Activated CD8-positive, alpha-beta memory T cell treated with anti-CD3 and anti-CD28 coated beads, Interleukin-2, amount 50 U/mL, for 4 hours (primary cell): ENCODE measurements around the gene CNST.
"Not testable (repeated sequence)": the region's sequence is repeated elsewhere in the genome, so short reads cannot be mapped to it uniquely, and the experiment has no call there.

Experiments used
- DNase-seq: peaks from one replicate; pipeline ENCODE4 v3.0.0-alpha.2; 2020

CNST gene

DNA sequence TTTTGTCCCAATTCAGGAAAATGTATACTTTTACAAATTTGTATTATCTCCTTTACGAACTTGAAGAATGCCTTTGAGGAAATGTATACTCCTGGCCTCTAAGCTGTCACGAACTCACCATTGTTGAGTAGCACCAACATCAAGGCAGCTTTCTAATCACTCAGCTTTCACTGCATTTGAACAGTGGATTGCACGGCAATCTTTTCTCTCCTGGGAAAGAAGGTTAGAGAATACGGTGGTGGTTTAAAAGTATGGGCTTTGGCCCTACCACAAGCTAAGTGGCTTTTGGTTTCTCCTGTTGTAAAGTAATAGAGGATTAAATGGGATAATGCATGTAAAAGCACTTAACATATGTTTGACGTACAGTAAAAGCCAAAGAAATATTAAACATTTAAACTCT, 57.8 kb downstream of the CNST start:
- no peak for DNase-seq

DNA sequence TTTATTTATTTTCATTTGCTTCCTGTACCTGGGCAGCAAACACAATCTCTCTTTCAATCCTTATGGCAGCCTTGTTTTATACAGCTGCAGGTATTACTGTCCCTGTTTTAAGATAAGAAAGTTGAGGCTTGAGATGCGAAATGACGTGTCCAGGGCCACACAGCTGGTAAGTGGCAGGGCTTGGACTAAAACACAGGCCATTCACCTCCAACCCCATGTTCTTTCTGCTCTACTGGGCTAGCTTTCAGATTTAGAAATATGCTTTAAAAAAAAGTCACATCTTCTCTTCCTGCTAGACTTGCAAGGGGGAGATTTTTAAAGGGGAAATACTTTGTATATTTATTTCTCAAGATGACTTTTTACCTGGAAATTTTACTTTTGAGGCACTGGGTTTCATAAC, 62.8 kb downstream of the CNST start:
- no peak for DNase-seq

DNA sequence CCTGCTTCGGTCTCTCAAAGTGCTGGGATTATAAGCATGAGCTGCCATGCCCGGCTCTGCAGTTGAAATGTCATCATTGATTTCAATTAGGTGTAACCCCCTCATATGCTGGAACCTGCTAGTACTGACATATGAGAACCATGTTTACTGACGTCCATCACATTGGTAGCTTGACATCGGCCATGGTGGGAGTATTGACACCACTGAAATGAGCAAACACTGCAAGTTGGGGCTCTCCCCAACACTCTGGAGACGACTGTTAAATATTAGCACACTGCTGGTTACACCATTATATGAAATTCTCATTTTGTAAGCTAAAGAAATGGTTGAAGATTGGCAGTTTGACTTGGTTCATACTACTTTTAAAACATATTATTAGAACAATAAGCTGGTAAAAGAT, 63.7 kb downstream of the CNST start:
- no peak for DNase-seq

DNA sequence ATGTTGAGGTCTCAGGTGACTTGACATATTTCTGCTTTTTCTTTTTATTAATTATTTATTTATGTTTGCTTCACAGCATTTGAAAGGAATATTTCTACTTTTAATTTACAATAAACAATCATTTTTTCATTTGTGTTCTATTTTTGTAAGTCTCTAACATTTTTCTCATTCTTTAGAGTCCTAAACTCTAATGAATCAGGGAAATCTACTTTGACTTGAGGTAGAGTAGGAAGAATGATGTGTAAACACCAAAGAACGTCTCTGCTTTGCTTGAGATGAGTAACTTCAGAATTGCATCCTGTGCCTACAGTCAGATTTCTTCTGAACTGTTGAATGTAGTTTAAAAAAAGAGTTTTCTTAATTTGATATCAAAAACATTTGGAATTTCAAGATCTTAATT, 65.2 kb downstream of the CNST start:
- no peak for DNase-seq

DNA sequence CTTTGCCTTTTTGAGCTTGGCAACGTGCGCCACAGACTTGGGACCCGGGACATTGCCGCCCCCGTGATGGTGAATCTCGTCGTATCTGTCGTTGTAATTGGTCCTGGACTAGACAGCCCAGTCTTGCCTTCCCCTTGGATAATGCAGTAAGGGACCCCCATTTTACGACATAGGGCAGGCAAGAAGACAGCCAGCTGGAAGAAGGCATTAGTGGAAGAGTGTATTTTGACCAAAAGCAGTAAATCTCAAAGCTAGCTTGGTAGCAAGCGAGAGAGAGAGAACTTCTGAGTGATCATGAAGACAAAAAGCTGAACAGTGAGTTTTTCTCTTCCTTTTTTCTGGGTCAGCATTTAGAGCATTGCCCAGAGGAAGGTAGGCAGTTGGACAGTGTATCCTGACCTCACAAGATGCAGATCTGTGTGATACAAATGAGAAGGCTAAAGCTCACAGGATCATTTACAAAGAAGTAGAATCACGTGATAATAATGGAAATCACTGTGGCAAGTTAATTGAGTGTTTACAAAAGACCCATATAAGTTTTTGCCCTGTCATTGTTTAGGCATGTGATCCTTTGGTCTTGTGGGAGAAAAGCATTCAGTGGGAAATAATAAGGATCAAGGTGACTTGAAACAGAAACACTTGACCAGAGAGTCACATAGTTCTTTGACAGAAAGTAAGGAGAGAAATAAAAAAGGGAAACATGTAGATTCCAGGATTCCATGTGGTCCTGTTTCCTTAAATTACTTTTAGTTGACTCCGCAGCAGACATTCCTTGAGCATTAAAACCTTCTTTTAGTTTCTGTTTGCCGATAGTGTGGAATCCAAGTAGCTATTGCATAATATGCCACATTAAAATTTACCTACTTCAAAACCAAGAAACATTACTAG, 66.3 kb downstream of the CNST start:
- no peak for DNase-seq

DNA sequence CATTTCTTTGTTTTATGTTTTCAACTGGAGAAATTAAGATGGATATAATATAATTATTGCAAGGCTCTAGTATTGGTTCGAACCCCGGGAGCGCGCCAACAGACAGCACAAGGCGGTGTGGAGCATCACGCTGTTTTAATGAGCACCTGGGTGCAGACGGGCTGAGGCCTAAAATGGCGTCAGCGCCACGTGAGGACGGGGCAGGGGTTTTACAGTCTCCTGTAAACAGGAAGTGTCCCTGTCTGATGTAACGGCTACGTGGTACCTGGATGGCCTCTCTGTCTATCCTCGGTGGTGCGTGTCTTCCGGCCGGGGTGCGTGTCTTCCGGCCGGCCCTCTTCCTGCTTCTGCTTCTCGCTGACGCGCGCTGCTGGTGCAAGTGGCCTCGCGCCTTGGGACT, 68.4 kb downstream of the CNST start:
- not testable (repeated sequence) for DNase-seq

DNA sequence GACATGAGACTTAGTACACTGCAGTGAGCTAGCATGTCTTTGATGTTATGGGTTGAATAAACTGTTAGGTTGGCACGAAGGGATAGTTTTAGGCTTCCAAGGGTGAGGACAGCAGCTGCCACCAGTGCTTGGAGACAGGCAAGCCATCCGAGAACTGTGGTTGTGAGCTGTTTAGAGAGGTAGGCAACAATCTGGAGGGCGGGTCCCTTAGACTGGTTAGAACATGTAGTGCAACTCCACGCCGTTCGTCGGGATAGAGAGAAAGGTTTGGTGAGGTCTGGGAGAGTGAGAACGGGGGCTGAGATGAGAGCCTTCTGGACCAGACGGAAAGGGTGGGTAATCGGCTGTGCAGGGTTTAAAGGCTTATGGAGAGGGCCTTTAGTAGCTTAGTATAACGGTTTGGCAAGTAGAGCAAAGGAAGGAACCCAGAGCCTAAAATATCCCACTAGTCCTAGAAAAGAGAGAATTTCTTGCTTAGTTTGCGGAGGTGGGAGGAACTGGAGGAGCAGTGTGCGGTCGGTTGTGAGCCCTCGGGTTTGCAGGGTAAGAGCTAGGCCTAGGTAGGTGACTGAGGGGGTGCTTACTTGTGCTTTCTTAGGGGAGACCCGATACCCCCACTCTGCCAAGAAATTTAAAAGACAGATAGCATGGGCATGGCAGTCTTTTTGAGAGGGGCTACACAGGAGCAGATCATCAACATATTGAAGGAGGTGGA, 72.8 kb downstream of the CNST start:
- DNase-seq = no peak

DNA sequence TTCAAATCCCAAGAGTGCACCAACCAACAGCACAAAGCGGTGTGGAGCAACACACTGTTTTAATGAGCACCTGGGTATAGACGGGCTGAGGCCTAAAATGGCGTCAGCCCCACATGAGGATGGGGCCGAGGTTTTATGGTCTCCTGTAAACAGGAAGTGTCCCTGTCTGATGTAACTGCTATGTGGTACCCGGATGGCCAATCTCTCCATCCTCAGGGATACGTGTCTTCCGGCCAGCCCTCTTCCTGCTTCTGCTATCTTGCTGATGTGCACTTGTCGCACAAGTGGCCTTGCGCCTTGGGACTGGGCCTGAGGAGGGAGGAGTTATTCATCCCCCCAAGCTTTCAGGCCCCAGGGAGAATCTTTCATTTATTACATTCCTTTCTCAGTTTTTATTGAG, 73.5 kb downstream of the CNST start:
- no peak for DNase-seq

DNA sequence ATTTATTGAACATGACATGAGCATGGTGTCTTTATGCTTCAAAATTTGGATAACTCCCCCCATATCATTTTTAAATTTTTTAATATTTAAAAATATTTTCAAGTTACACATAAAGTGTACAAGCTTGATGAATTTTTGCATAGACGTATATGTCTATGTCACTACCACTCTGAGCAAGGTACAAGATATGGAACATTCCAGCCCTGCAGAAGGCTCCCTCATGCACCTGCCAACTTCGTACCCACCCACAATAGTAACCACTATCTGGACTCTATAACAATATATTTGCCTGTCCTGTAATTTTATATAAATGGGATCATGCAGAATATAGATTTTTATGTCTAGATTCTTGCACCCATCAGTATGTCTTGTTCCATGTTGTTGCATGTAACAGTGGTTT, 74.5 kb downstream of the CNST start:
- DNase-seq = no peak

DNA sequence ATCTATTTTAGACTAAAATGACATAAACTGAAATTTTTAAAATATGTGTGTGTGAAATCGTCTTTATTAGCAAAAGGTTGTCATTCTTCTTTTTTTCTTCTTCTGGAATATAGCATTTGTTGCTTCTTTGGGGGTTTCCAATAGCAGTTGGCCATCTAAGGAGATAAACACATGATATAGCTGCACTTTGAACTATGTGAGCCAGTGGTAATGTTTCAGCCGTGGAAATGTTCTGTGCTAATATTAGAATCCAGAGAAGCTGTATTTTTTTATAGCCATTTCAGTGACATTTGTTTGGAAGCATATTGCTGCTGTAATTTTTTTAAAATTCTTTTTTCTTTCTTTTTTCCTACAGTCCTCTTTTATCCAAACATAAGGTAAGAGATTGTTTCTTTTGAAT, 75.1 kb downstream of the CNST start:
- no peak for DNase-seq

DNA sequence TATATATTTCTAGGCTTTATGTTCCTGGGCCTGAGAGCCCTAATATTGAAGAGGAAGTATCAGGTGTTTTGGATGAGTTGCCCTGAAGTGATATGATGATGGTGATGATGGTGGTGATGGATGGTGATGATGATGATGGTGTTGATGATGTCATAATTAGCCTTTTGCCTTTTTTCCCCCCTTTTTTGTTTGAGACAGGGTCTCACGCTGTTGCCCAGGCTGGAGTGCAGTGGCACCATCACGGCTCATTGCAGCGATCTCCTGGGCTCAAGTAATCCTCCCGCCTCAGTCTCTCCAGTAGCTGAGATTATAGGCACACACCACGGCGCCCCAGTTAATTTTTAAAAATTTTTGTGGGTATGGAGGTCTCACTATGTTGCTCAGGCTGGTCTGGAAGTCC, 76.5 kb downstream of the CNST start:
- DNase-seq = no peak

DNA sequence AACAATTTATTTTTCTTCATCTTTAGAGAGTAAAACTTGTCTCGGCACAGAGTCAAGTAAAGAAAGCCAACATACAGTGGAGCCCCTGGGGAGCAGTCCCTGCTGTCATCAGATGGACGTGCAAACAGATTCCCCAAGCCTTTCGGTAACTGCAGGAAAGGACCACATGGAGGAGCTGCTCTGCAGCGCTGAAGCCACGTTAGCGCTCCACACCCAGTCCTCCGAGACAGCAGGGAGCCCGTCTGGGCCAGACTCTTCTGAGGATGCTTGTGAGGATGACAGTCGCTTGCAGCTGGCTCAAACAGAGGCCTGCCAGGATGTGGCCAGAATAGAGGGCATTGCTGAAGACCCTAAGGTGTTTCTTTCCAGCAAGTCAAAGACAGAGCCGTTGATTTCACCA, 80.9 kb downstream of the CNST start:
- no peak for DNase-seq

DNA sequence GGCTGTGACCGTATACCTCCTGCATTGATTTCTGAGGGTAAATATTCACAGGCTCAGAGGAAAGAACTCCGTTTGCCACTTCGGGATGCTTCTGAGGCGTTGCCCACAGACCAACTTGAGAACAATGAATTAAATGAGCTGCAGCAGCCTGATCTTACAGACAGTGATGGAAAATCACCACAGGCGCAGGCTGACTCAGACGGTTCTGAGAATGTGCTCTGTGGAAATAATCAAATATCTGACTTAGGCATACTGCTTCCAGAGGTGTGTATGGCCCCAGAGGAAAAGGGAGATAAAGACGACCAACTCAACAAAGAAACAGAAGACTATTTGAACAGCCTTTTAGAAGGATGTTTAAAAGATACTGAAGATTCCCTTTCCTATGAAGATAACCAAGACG, 81.3 kb downstream of the CNST start:
- DNase-seq = no peak

DNA sequence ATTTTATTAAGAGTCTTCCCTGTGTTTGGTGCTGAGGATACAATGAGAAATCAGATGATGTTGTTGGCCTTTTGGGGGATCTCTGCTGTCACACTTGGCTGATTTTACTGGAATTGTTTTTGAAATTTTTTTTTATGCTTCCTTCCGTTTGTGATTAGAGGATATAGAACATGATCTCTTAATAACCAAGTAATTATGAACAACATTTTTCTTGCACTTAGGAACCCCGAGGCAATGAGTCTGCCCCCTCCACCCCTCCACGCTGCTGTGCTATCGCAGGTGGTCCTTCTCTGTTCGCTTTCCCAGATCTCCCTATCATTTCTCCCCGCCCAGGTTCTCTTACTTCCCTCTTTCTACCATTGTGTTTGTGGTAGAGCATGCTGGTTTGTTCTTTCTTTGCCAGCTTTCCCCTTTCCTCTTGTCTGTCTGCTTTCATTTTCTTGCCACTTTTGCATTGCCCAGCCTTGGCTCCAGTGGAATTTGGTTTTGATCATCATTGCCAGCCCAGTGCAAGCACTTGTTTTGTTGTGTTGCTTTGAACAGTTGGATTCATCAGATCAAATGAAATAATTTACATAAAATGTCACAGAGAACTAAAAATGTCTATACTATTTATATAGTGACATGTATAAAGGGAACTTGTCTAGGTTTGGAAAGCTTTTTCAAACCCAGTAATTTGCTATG, 84.9 kb downstream of the CNST start:
- DNase-seq = no peak

DNA sequence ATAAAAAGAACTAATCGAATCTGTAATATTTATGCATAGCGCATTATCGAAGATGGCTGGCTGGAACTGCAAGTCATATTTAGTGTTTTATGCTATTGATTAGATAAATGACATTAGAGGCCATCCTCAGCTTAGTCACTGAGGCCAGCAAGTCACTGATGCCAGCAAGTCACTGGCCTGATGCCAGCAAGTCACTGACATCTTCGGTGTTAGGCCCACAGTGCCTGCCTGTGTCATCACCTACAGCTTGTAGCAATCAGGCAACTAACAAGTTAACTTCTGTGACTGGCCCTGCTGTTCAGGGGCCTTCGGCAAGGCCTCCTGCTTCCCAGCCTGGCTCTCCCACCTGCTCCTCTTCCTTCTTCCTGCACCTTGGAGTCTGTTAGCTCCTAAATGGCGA, 92.3 kb downstream of the CNST start:
- no peak for DNase-seq

DNA sequence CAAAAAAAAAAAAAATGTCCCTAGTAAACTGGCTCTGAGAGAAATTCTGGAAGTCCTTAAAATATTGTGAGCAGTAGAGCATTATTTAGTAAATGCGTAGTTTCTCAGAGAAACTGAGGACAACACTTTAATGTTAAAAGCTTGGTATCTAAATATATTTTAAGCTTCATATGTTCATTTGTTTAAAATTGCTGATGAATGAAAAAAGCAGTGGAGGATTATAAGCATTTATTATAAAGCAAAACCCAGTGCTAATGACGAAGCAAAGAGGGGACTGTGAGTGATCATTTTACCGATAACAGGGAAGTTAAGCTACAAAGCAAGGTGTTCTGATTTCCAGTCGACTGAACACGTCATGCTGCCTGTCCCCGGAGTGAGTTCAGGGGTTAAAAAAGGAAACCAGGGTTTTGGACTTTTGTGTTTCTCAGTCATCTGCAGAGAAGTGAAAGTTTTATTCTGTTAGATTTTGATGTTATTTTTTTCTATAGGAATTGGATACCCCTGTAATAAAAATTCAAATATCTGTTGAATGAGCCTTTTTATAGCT, 93.4 kb downstream of the CNST start:
- no peak for DNase-seq

DNA sequence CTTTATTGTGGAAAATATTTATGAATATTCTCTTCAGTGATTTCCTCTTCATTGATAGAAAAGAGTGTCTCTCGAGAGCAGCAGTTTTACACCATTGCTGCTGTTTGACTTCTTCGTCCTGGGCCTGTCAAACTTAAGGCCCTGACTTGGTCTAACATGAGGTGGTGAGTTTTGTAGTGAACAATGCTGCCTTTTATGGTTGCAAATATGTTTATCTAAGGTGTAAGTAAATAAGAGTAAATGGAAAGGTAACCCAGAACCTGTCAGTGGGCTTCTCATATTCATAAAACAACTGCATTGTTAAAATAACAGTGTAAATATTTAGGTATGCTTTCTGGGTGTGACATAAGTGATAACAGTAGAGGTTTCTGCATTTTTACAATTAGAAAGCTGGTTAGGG, 95.2 kb downstream of the CNST start:
- no peak for DNase-seq

DNA sequence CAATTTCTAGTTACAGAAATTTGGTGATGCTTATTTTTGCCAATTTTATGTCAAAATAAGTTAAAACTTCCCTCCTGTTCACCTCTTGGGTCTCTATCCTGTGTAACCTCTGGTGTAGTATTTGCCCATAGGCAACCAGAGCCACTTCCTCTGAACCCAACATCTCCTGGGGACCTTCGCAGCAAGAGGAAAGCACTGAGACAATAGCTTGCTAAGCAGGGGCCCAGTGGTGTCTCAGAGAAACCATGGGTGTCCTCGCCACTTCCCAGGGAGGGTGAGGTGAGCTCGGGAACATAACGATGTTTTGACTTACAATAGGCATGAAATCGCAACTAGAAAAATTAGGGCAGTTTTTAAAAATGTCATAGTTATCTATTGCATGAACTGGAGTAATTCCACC, 101.5 kb downstream of the CNST start:
- no peak for DNase-seq

DNA sequence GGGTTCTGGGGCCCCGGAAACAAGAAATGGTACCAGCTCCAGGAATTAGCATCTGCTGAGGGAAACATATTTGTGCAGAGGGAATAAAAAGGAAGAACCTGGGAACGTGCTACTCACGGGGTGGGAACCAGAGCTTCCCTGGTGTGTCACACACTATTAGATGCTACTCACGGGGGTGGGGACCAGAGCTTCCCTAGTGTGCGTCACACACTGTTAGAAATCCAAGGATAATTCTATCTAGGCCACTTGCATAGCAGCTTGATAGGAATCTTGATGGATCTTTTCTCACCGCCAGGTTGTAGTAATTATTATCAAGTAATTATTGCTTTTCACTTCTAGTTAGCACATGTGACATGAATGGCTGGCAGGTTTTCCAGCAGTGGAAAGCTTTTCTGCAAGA, 103.4 kb downstream of the CNST start:
- DNase-seq = no peak

DNA sequence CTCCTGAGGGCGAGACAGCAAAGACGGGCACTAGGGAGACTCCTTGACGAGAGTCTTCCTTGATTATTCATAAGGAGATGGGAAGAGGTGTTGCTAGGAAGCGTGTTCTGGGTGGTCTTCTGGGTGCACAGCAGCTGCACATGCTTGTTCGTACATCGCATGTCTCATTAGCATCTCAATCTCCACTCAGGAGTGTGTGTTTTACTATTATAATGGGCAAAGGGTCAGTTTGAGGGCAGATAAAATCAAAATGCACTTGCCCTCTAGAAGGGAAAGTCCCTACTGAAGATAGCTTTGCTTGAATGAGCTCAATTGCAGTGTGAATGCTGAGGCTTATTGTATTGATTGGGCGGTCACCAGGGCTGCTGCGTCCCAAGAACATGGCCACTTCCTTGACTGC, 107.8 kb downstream of the CNST start:
- DNase-seq = no peak

DNA sequence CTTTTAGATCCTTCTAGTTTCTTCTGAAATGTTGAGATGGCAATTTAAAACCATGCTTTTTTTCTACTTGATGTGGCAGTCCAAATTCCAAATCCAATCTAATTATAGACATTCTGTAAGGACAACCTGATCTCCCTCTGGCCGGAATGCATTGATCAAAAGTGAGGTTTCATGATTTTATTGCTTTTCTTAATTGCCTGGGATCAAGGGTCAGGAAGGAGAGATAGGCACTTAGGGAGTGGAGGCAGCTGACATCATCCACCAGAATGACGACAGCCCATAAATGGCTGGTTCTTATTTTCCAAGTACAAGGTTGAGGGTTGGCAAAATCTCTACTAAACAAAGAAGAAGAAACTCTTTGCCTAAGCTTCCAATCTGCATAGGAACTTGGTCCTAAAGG, 111.6 kb downstream of the CNST start:
- no peak for DNase-seq

DNA sequence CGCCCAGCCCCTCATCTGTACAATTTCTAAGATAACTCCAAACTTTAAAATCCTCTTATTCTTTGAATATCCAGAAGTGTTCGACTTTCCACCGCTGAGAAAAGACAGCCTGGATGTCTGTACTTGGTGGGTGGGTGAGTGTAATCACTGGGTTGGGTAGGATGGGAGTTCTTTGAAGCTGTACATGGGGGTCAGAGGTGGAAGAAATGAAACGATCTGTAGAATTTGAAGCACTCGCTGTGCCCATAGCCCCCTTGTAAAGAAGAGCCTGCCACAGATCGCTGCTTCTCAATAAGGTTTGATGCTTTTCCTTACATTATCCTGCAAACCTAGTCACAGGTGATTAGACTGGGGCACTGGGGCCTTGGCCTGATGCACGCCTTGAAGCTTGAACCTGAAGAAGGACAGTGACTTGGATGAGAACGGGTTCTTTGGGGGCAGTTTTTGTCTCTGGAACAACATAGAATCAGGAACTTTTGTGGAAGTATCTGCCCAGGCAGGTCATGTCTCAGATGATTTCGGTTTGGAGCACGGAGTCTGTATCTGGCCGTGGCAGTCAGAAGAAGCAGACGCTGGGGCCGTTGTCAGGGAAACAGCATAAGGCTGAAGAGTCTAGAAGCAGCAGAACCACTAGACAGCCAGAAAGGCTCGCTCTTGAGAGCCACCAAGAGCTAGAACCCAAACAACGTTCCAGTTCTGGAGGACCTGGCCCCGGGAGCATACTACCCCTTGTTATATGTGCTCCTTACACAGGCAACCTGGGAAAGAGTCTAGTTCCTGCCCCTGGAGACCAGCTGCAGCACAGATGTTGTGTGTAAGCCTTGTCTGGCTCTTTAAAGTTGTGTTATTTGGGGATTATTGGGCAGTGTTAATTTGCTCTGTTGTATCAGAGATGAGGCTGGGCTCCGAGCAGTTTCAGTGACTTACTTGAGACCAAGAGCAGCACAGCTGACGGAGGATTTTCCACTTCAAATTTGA, 112.8 kb downstream of the CNST start:
- DNase-seq = no peak

DNA sequence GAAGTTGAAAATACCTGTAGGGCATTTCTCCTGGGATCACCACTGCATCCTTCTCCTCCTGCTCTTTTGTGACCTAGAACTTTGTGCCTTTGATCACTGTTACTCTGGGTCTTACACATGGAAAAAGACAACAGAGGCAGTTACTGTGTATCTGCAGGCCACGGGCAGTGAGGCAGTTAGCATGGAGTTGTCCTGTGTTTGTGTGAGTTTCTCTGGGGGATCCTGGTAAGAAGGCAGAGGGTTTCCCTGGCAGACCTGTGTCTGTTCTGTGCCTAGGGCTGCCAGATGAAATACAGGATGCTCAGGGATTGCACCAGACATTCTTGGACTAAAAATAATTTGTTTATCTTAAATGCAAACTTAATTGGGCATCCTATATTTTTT, 113.5 kb downstream of the CNST start:
- no peak for DNase-seq
